Measurements from ENCODE around the gene PIM2.

DNA sequence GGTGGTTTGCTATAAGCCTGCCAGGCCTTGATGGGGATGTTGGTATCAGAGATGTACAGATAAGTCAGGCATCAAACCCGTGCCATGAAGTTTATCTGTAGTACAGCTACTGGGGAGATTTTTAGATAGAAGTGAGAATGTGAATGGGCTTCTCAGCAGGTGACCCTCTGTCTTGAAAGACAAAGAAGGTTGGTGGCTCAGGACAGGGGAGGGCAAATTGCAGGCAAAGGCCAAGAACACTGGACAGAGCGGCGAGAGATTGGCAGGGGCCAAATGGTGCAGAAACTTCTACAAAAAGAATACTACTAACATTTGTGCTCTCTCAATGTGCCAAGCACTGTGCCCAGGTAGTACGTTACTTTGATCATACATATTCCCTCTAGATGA is 1.9 kb upstream of the PIM2 start:
- TF ChIP-seq, protein P1, sequence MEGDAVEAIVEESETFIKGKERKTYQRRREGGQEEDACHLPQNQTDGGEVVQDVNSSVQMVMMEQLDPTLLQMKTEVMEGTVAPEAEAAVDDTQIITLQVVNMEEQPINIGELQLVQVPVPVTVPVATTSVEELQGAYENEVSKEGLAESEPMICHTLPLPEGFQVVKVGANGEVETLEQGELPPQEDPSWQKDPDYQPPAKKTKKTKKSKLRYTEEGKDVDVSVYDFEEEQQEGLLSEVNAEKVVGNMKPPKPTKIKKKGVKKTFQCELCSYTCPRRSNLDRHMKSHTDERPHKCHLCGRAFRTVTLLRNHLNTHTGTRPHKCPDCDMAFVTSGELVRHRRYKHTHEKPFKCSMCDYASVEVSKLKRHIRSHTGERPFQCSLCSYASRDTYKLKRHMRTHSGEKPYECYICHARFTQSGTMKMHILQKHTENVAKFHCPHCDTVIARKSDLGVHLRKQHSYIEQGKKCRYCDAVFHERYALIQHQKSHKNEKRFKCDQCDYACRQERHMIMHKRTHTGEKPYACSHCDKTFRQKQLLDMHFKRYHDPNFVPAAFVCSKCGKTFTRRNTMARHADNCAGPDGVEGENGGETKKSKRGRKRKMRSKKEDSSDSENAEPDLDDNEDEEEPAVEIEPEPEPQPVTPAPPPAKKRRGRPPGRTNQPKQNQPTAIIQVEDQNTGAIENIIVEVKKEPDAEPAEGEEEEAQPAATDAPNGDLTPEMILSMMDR (conservative IDR thresholded peaks at IDR 0.05; ENCODE audit: low read length): no peak
- no peak for TF ChIP-seq EZH2phosphoT487 (IDR thresholded peaks at IDR 0.05; ENCODE audit: borderline replicate concordance)
